Measurements from ENCODE around the gene CCL1. TPM values are rescaled to one million over a fixed set of nuclear protein-coding genes. Genes with fewer than 3 reads are reported as not detected.

The CCL1 gene
- total RNA-seq, 1 donor from 2014 or later = not detected

GRCh38 chr17:34383216-34383615 is 20.2 kb upstream of the CCL1 start:
- Mint-ChIP-seq H3K4me3 (no peak overlapping the region), H3K27me3 (peaks cover 19% of the 10 kb centered on the region), H3K36me3 (no peaks in the 10 kb centered on the region), H3K27ac (no peak overlapping the region), H3K4me1 (ENCODE audit: unreplicated experiment) (peaks cover 3% of the 10 kb centered on the region), H3K9me3 (no peaks in the 10 kb centered on the region)
- DNase-seq (ENCODE audit: extremely low spot score, unreplicated experiment) = no peak
- TF ChIP-seq CTCF (conservative IDR thresholded peaks at IDR 0.05) = no peak

- no peak for TF ChIP-seq CTCF (conservative IDR thresholded peaks at IDR 0.05)
- Mint-ChIP-seq H3K4me3 (no peak overlapping the region), H3K27me3 (peaks cover 19% of the 10 kb centered on the region), H3K4me1 (ENCODE audit: unreplicated experiment) (peaks cover 3% of the 10 kb centered on the region), H3K9me3 (no peaks in the 10 kb centered on the region), H3K27ac (no peak overlapping the region), H3K36me3 (no peaks in the 10 kb centered on the region)
- DNase-seq (ENCODE audit: extremely low spot score, unreplicated experiment) = no peak
These were observed 19.6 kb upstream of the CCL1 start for GRCh38 chr17:34382621-34383124.

GRCh38 chr17:34379868-34380267 is 16.8 kb upstream of the CCL1 start:
- peaks cover 16% of the 10 kb centered on the region for H3K27me3 Mint-ChIP-seq
- no peak overlapping the region for H3K27ac Mint-ChIP-seq
- TF ChIP-seq CTCF (conservative IDR thresholded peaks at IDR 0.05) = no peak
- no peak for DNase-seq (ENCODE audit: extremely low spot score, unreplicated experiment)
- peaks cover 3% of the 10 kb centered on the region for H3K4me1 Mint-ChIP-seq (ENCODE audit: unreplicated experiment)
- H3K4me3 Mint-ChIP-seq = no peak overlapping the region
- no peaks in the 10 kb centered on the region for H3K9me3 Mint-ChIP-seq
- H3K36me3 Mint-ChIP-seq = no peaks in the 10 kb centered on the region

- H3K4me3 Mint-ChIP-seq = no peak overlapping the region
- H3K4me1 Mint-ChIP-seq (ENCODE audit: unreplicated experiment) = peaks cover 3% of the 10 kb centered on the region
- no peaks in the 10 kb centered on the region for H3K9me3 Mint-ChIP-seq
- TF ChIP-seq CTCF (conservative IDR thresholded peaks at IDR 0.05) = no peak
- DNase-seq (ENCODE audit: extremely low spot score, unreplicated experiment) = no peak
- no peak overlapping the region for H3K27ac Mint-ChIP-seq
- H3K36me3 Mint-ChIP-seq = no peaks in the 10 kb centered on the region
- peaks cover 12% of the 10 kb centered on the region for H3K27me3 Mint-ChIP-seq
These were observed 15.7 kb upstream of the CCL1 start for GRCh38 chr17:34378664-34379101.

- Mint-ChIP-seq H3K36me3 (no peaks in the 10 kb centered on the region), H3K27ac (no peak overlapping the region), H3K4me1 (ENCODE audit: unreplicated experiment) (no peaks in the 10 kb centered on the region), H3K4me3 (no peak overlapping the region), H3K27me3 (peaks cover 6% of the 10 kb centered on the region), H3K9me3 (no peaks in the 10 kb centered on the region)
- no peak for DNase-seq (ENCODE audit: extremely low spot score, unreplicated experiment)
- TF ChIP-seq CTCF (conservative IDR thresholded peaks at IDR 0.05) = no peak
These were observed 14.2 kb upstream of the CCL1 start for GRCh38 chr17:34377078-34377823.
